ENCODE data around the gene ST8SIA2.

Gene ST8SIA2

DNA sequence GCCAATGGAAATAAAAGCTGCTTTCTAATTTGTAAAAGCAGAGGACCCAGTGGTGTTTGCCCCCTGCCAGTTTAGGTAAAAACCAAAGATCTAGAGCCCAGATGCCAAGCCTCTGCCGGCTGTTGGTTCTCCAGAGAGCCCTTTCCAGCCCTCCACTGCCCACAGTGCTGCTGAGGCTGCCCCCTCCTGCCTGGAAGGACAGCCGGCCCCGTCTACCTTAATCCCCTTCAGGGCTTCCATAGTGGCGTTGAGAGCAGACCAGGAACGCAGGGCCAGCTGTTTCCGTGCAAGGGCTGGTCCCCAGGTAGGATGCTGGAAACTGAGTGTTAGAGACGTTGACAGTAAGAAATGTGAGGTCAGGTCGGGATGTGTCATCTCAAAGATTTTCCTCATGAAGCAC, 6.9 kb downstream of the ST8SIA2 start:
- DNase-seq = no peak

DNA sequence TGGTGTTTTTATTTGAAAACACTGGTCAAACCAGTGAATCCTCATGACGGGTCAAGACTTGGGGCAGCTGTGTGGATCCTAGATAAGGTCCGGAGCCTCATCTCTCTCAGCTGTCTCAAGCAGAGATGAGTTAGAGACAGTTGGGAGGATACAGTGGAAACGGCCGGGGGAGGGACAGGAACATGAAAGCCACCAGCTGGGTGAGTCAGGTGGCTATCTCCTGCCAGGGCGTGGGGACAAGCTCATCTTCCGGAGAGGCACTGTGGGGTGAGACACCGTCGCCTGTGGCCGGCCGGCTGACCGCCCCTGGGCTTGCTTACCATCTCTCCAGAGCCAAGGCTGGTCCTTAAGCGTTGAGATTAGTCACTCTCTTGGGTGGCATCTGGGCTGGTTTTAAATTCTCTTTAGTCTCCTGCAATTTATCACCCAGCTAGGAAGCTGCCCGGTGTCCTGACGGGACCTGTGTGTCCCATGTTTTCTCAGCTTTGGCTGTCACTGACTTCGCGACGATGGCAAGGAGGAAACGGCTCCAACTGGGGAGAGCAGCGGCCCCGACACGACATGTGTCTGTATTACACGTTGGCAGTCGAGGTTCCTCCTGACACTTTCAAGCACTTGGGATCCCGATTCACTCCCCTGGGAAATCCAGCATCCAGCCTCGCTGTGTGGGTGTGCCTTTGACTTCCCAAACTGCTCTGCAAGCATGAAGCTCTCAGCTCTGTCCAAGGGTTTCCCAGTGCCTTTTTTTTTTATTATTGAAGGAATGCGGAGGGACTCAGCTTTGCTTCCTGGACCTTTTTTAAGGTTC, 7.5 kb downstream of the ST8SIA2 start:
- DNase-seq = no peak

DNA sequence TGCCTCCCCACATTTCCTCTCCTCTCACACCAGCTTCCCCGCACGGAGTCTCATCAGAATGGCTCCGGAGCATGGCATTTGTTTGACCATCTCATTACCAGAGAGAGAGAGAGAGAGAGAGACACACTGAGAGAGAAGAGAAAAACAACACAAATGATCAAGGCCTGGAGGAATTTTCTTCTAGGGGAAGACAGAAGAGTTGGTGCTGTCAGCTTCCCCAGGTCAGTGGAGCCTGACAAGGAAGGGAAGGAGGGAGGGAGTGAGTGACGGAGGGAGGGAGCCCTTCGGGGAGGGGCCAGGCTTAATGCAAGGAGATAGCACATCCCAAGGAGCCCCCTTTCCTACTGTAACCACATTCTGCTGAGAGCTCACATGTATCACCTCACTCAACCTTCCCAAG, 9.1 kb downstream of the ST8SIA2 start:
- DNase-seq = no peak

DNA sequence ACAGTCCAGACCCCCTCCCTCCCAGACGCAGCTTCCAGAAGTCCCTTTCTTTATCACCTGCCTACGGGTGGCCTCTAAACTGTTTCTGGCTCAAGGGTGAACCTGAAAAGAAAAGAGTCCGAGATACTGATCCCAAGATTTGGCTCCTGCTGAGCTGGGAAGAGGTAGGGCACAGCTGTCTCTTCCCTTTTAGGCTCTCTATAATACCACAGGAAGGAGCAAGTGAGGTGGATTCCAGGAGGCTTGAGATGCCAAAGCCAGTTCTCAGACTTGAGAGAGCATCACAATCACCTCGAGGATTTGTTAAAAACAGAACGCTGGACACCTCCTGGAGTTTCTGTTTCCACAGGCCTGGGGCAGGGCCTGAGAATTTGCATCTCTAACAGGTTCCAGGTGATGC, 12.3 kb downstream of the ST8SIA2 start:
- no peak for DNase-seq

DNA sequence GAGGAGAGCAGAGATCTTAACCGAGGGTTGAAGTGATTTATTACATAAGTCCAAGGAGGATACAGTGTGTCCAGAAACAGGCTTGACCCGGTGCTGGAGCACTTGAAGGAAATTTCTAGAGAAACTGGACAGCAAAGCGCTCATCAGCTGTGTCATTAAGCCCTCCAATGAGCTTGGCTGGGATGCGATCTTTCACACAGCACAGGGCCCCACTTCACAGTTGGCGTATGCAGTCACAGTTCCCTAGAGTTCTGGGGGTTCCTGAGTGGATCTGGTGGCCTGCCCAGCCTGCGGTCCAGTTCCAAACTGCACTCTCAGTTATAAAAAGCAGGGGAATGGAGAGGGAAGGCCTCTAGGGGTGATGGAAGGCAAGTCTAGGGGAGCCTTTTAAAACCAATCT, 13.6 kb downstream of the ST8SIA2 start:
- DNase-seq = no peak

DNA sequence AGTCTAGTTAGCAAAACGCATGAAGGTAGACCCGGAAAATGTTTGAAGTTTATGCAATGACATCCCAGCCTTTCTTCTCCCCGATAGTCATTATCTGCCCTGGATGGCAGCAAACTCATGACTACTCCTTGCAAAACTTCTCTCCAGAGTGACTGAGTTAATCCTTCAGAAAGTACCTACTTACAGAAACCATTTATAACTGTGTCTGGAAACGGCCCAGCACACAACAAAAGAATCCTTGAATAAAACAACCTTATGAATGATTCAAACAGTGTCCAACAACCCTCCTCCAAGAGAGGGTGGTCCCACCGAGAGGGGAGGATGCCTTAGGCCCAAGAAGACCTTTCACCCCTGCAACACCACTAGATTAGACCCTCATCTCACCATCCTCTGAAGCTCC, 14.2 kb downstream of the ST8SIA2 start:
- DNase-seq = no peak

DNA sequence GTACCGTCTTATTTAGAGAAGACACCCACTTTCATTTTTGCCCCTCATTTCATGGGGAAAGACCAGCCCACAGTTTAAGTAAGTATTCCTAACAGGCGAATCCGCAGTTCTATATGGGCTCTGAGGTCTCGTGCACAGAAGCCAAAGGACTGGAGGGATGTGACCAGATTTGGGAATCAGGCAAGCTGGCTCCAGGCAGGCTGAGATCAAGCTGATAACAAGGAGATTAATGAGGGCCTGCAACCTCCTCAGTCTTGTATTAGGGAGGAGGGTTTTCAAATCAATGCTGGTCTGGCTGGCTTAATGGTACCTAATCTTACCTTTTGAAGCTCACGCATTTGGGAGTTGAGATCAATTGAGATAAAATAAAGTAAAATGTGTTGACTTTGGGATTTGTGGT, 15.3 kb downstream of the ST8SIA2 start:
- no peak for DNase-seq

DNA sequence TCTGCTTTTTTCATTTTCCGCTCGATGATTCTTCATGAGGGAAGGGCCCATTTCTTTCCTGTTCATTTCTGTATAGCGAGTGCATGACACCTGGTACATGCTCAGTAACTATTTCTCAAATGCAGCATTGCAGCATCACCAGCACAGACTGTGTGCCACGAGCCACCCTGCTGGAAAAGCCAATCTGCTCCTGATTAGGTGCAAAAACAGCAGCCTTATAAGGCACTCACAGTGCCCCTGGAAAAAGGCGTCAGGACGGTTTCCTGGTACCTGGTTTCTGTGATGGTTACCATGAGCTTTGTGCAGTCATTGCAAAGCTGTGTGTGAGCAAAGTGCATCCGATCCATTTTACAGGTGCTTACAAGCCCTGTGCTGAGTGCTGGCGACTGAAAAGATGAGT, 15.8 kb downstream of the ST8SIA2 start:
- no peak for DNase-seq

DNA sequence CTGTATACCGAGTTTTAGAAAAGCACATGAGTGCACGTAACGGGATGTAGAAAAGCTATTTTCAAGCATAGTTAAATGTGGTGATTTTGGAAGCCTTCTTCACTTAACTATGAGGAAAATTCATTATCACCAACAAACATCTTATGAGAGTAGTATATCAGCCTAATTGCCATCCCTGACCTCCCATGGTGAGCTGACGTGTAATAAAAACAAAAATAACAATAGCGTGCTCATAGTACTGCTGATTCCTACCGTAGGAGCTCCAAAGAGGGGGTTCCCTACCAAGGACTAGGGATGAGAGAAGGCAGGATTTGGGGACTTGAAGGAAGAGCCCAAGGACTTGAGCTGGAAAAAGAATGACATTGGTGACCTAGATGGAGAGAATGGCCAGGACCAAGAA, 16.9 kb downstream of the ST8SIA2 start:
- no peak for DNase-seq

DNA sequence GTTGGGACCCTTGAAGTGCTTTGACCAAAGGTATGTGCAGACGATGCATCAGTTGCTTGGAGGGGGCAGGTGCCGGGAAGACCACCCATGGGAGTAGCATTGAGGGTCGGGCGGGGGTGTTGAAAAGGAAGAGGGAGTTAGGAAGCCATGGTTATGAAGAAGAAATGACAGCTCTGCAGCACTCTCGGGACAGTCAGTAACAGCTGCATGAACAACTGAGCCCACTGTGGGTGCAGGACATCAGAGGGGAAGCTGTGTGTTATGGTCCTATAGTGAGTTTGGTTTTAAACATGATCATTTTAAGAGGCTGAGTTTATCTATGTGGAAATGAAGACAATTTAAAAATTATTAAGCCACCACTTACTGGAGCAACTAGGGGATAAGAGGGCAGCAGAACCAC, 17.6 kb downstream of the ST8SIA2 start:
- no peak for DNase-seq

DNA sequence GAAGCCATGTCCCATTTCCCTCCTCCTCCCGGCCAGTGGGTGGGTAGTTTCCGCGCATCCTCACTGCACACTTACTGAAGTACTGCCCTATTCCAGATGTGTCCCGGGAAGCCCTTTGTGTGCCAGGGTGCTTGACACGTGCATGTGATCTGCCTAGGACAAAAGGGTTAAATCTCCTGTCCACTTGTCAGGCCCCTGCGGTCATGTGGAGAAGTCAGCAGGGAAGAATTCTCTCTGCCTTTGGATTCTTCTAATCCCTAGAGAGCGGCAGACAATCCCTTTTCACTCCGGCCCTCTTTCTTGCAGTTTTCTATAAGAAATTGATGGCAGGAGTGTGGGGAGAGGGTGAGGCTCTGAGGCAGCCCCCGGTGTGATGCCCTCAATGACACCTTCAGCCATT, 19.8 kb downstream of the ST8SIA2 start:
- DNase-seq = no peak

DNA sequence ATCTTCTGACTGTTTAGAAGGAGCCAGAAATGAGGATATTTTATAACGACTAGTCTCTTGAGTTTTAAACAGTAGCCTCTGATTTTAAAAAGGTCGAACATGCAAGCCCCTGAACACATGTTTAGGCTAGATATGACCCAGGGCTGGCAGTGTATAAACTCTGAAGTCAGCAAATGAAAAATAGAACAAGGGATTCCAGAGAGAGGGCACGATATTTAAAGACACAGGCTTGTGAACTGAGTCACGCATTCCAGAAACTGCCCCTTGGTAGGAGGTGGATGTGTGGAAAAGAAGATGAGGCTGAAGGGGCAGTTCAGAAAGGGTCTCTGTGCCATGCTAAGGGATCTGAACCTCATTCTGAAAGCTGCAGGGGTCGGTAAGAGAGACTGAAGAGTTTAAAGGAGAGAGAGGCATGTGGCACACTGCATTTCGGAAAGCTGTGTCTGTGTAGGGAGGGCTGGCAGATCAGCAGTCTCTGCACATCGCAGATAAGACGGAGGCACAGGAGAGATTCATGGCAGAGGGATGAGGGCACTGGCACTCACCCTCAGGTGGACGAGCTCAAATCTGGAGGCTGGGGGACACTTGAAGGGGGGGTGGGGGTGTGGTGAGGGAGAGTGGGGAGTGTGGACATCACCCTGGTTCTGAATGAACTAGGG, 22.1 kb downstream of the ST8SIA2 start:
- DNase-seq = no peak

DNA sequence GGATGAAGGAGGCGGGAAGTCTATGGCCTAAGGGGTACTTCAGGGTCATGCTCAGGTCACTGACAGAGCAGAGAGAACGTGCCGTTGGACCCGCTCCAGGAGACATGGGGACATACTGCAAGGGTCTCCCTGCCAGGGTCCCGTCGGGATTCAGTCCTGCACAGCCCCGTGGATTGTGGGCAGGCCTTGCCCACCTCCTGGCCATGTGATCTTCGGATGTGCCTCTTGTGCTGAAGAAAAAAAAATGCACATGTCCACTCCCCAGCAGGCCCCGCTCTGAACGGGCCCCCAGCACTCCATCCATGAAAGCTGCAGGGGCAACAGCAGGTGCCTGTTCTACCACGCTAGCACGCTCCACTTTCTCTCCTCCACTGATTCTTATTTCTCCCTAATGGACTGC, 22.9 kb downstream of the ST8SIA2 start:
- DNase-seq = no peak

DNA sequence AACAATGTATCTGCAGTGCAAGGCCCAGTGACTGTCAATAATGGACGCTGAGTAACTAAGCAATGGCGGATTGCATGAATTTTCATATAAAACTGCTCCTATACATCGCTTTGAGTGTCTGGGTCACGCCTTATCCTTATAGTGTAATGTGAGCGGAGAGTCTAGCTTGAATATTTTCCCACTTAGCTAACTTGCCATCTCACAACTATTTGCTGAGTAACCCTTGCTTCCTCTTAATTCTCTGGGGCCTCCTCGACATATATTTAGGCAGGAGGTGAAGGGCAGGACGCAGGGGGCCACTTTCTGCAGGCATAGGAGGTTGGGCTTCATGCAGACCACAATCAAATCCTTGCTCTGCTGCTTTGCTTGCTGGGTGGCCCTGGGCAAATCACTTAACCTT, 24.0 kb downstream of the ST8SIA2 start:
- no peak for DNase-seq

DNA sequence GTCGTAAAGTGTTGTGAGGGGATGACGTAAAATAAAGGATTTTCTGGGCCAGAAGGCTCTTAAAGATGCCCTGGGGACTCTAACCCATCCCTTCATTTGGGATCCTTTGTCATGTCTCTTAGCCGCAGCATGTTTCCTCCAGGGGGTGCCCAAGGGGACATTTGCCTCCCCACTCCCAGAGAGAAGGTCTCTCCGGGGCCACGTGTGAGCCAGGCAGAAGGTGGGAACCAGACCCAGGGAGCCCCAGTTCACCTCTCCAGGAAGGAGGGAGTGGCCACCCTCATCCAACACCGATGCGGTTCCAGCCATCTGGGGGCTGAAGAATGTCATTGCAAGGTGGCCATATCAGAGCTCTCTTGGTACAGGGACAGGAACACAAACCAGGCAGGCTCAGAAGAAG, 25.2 kb downstream of the ST8SIA2 start:
- no peak for DNase-seq

DNA sequence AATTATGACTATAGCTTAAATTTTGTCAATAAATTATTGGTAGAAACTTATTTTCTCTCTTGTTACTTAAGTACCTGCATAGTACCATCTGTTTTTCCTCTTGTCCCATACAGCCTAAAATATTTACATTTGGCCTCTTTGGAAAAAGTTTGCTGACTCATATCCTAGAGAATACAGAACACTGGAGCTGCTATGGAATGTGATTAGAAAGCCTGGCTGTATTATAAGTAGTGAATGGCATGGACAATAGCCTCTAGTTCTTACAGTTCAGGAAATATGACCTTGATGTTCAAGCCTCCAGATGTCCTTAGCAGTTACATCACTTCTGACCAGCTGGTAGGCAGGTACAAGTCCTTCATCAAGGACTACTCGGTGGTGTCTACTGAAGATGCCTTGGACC, 28.3 kb downstream of the ST8SIA2 start:
- no peak for DNase-seq

DNA sequence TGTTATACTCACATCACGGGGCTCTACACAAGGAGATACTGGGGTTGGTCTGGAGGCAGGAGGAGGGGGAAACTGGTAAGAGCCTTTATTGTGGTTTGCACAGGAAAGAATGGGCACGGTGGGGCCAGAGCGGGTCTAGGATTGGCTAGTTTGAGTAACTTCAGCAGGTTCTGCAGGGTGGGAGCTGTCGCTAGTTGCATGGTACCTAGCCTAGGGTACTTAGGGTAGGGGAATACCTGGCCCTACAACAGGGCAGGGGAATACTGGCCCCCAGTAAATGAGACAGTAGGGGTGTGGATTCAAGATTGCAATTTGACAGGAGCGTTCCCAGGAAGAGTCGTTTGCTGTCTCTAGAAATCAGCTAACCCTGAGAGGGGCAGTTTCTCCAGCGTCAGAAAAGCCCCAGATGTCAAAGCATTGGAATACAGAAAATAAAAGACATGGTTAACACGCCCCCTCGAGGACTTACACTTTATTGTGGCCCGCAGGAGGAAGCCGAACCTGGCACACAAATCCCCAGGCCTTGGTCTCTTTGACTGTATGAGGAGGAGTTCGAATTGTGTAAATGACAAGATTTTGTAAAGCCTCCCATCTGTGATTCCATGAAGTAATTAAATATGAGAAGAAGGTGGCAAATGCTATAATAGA, 32.0 kb downstream of the ST8SIA2 start:
- no peak for DNase-seq

DNA sequence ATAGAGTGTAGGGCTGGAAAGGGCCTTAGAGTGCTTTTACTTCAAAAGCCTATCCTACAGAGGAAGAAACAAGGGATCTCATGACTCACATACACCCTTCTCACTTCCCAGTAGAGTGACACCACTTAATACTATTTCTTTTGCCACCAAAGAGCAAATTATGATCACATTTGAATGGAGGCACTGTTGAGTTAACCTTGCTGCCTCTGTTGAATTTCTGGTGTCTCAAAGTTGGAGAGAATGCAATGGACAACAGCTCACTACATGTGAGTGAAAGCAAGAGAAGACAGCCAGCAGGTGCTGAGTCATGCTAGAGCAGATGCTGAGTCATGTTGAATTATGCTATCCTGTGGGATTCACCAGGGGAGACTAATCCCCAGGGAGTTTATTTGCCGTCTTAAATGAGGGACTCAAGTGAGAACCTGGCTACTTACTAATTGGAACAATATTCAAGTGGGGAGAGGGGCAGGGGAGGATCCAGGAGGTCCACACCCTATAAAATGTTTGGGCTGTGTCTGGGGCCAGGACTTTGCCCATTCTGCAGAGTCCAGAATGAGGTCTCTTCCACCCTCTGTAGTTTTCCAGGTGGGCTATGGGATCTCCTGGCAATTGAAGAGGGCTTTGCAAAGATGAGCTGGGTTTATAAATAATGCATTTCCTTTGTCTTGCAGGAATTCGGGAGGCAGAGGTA, 35.8 kb downstream of the ST8SIA2 start:
- DNase-seq = peak; percentile 41

DNA sequence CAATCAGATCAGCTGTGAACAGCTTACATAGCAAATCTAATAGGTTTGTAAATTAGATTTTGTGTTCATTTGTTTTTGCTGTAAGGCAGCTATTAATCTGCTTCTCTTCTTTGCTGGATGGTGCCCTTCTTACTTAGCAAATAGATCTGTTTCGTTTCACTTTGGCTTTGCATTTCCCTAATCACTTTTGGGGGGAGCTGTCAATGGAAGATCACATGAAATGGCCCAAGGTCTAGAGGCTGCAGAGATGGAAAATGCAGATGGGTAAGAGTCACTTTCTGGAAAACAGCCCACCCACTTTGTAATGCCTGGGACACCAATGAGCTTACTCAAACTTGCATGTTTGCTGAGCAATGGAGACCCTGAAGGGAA, 36.4 kb downstream of the ST8SIA2 start:
- DNase-seq = no peak

DNA sequence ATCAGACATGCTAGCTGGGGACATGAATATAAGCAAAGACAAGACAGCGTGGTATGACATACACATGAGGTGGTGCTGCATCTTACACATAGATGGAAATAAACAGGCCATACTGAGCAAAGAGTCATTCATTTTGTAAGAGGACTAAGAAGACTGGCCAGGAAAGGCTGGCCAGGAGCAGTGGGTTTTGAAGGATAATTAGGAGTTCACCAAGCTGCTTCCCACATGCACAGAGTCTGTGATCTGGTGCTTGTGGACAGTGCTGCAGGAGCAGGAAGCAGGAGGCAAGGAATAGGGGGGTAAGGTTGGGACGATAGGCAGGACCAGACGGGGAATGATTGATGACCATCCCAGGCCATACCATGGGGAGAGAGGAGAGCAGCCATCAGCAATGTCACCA, 41.5 kb downstream of the ST8SIA2 start:
- no peak for DNase-seq

DNA sequence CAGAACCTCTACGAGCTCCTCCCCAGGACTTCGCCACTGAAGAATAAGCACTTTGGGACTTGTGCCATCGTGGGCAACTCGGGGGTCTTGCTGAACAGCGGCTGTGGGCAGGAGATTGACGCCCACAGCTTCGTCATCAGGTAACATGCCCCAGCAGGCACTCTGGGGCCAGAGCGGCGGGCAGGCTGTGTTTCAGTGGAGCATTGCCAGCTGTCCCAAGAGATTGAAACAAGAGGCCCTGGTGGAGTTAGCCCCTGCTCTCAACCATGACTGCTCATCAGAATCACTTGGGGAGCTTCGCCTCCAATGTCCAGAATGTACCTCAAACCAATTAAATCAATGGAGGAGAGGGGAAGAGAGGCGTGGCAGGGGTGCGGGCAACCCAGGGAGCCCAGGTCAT, 44.8 kb downstream of the ST8SIA2 start:
- DNase-seq = no peak

DNA sequence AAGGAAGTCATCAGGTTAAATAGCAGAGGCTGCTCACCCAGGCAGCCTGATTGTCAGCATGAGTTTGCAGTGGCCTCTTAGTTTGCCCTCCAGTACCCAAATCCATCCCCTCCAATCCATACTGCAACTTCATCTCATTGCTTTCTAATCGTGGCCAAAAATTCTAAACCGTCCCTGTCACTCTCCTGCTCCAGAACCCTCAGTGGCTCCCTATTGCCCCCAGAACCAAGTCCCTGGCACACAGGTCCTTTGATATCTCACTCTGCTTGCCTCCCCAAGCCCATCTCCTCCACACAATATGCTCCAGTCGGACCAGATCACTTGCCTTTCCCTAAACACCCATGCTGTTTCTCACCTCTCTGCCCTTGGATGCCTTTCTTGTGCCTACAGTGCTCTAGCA, 49.7 kb downstream of the ST8SIA2 start:
- DNase-seq = no peak

DNA sequence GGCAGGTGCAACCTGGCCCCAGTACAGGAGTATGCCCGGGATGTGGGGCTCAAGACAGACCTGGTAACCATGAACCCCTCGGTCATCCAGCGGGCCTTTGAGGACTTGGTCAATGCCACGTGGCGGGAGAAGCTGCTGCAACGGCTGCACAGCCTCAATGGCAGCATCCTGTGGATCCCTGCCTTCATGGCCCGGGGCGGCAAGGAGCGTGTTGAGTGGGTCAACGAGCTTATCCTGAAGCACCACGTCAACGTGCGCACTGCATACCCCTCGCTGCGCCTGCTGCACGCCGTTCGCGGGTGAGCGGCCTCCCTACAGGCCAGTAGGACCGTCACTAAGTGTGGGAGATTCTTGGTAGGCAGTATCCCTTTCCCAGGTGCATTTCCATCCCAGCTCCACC, 51.0 kb downstream of the ST8SIA2 start:
- DNase-seq = no peak

DNA sequence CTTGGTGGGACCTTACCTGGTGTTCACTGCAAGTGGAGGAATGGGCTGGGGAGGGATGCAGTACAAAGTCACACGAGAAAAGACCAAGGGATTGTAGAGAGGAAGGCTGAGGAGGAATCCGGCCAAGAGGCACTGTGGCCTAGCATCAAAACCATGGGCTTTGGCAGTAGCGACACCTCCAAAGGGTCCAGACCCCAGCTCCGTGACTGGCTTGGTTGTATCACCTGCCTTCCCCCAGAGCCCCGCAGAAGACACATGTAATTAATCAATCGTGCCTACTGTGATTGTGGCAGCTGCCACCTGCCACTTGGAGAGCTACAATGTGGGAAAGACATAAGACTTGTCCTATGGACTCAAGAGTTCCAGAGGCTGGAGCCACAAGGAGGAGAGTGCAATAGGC, 54.7 kb downstream of the ST8SIA2 start:
- DNase-seq = no peak

All from DMS53 (cell line).